ENCODE results near the gene EP300.

DNA sequence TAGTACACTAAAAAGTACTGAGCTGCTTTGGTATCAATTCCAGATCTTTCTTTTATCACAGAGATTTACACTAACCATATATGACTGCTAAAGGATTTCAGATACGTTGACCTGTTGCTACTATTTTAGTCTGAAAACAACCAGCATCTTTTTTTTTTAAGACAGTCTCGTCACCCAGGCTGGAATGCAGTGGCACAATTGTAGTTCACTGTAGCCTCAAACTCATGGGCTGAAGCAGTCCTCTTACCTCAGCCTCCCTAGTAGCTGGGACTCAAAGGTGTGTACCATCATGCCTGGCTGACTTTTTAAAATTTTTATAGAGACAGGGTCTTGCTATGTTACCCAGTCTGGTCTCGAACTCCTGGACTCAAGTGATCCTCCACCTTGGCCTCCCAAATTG lies 88.5 kb downstream of the EP300 start:
- TF ChIP-seq, protein P1, sequence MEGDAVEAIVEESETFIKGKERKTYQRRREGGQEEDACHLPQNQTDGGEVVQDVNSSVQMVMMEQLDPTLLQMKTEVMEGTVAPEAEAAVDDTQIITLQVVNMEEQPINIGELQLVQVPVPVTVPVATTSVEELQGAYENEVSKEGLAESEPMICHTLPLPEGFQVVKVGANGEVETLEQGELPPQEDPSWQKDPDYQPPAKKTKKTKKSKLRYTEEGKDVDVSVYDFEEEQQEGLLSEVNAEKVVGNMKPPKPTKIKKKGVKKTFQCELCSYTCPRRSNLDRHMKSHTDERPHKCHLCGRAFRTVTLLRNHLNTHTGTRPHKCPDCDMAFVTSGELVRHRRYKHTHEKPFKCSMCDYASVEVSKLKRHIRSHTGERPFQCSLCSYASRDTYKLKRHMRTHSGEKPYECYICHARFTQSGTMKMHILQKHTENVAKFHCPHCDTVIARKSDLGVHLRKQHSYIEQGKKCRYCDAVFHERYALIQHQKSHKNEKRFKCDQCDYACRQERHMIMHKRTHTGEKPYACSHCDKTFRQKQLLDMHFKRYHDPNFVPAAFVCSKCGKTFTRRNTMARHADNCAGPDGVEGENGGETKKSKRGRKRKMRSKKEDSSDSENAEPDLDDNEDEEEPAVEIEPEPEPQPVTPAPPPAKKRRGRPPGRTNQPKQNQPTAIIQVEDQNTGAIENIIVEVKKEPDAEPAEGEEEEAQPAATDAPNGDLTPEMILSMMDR (IDR thresholded peaks at IDR 0.05) = no peak
- no peak for TF ChIP-seq POLR2A (IDR thresholded peaks at IDR 0.05)

Data from right lobe of liver (tissue), 4 donors.